ENCODE measurements around the gene TTC23.

- no peak for TF ChIP-seq POLR2A (IDR thresholded peaks at IDR 0.05; ENCODE audit: low read length)
- no peak for TF ChIP-seq GATA1 (IDR thresholded peaks at IDR 0.05; ENCODE audit: low read depth, low read length)
Measured at GRCh38 chr15:99098426-99098825, 151.0 kb downstream of the TTC23 start.

Data from erythroblast (primary cell).